ENCODE results near the gene PHC1.
"Not testable (repeated sequence)": the region's sequence is repeated elsewhere in the genome, so short reads cannot be mapped to it uniquely, and the experiment has no call there.

Gene PHC1

GRCh38 chr12:8894986-8895385, 19.3 kb upstream of the PHC1 start:
- Histone ChIP-seq H3K27ac (ENCODE audit: low read depth, low read length) (no peak overlapping the region), H3K4me3 (ENCODE audit: low read length) (no peak overlapping the region), H3K36me3 (ENCODE audit: control insufficient read depth, insufficient read depth, low read length) (no peaks in the 10 kb centered on the region), H3K9ac (ENCODE audit: low read length) (no peak overlapping the region), H3K4me1 (ENCODE audit: control insufficient read depth, insufficient read depth, low read length) (no peaks in the 10 kb centered on the region), H3K27me3 (ENCODE audit: control insufficient read depth, insufficient read depth, low read length) (no peaks in the 10 kb centered on the region)

GRCh38 chr12:8897081-8897480, 17.2 kb upstream of the PHC1 start:
- Histone ChIP-seq H3K36me3 (ENCODE audit: control insufficient read depth, insufficient read depth, low read length) (no peaks in the 10 kb centered on the region), H3K4me3 (ENCODE audit: low read length) (no peak overlapping the region), H3K27me3 (ENCODE audit: control insufficient read depth, insufficient read depth, low read length) (no peaks in the 10 kb centered on the region), H3K9ac (ENCODE audit: low read length) (no peak overlapping the region), H3K4me1 (ENCODE audit: control insufficient read depth, insufficient read depth, low read length) (no peaks in the 10 kb centered on the region), H3K27ac (ENCODE audit: low read depth, low read length) (no peak overlapping the region)

GRCh38 chr12:8899830-8900229, 14.5 kb upstream of the PHC1 start:
- Histone ChIP-seq H3K27me3 (ENCODE audit: control insufficient read depth, insufficient read depth, low read length) (no peaks in the 10 kb centered on the region), H3K27ac (ENCODE audit: low read depth, low read length) (no peak overlapping the region), H3K9ac (ENCODE audit: low read length) (no peak overlapping the region), H3K4me3 (ENCODE audit: low read length) (no peak overlapping the region), H3K36me3 (ENCODE audit: control insufficient read depth, insufficient read depth, low read length) (no peaks in the 10 kb centered on the region), H3K4me1 (ENCODE audit: control insufficient read depth, insufficient read depth, low read length) (no peaks in the 10 kb centered on the region)

GRCh38 chr12:8902703-8903102, 11.6 kb upstream of the PHC1 start:
- H3K36me3 ChIP-seq (ENCODE audit: control insufficient read depth, insufficient read depth, low read length); H3K27me3 ChIP-seq (ENCODE audit: control insufficient read depth, insufficient read depth, low read length); H3K9ac ChIP-seq (ENCODE audit: low read length); H3K4me1 ChIP-seq (ENCODE audit: control insufficient read depth, insufficient read depth, low read length); H3K4me3 ChIP-seq (ENCODE audit: low read length); H3K27ac ChIP-seq (ENCODE audit: low read depth, low read length): not testable (repeated sequence)

- Histone ChIP-seq H3K27ac (ENCODE audit: low read depth, low read length) (no peak overlapping the region), H3K4me1 (ENCODE audit: control insufficient read depth, insufficient read depth, low read length) (peaks cover 3% of the 10 kb centered on the region), H3K4me3 (ENCODE audit: low read length) (no peak overlapping the region), H3K27me3 (ENCODE audit: control insufficient read depth, insufficient read depth, low read length) (no peaks in the 10 kb centered on the region), H3K36me3 (ENCODE audit: control insufficient read depth, insufficient read depth, low read length) (no peaks in the 10 kb centered on the region), H3K9ac (ENCODE audit: low read length) (no peak overlapping the region)
Measured at GRCh38 chr12:8903646-8904045, 10.7 kb upstream of the PHC1 start.

GRCh38 chr12:8904665-8905064, 9.6 kb upstream of the PHC1 start:
- Histone ChIP-seq H3K4me1 (ENCODE audit: control insufficient read depth, insufficient read depth, low read length) (peaks cover 3% of the 10 kb centered on the region), H3K9ac (ENCODE audit: low read length) (no peak overlapping the region), H3K36me3 (ENCODE audit: control insufficient read depth, insufficient read depth, low read length) (no peaks in the 10 kb centered on the region), H3K27ac (ENCODE audit: low read depth, low read length) (no peak overlapping the region), H3K27me3 (ENCODE audit: control insufficient read depth, insufficient read depth, low read length) (no peaks in the 10 kb centered on the region), H3K4me3 (ENCODE audit: low read length) (no peak overlapping the region)

- Histone ChIP-seq H3K27me3 (ENCODE audit: control insufficient read depth, insufficient read depth, low read length) (no peaks in the 10 kb centered on the region), H3K4me1 (ENCODE audit: control insufficient read depth, insufficient read depth, low read length) (peaks cover 3% of the 10 kb centered on the region), H3K4me3 (ENCODE audit: low read length) (no peak overlapping the region), H3K9ac (ENCODE audit: low read length) (no peak overlapping the region), H3K36me3 (ENCODE audit: control insufficient read depth, insufficient read depth, low read length) (no peaks in the 10 kb centered on the region), H3K27ac (ENCODE audit: low read depth, low read length) (no peak overlapping the region)
Measured at GRCh38 chr12:8905546-8905945, 8.8 kb upstream of the PHC1 start.

GRCh38 chr12:8906266-8907180, 7.8 kb upstream of the PHC1 start:
- peaks cover 3% of the 10 kb centered on the region for H3K4me1 ChIP-seq (ENCODE audit: control insufficient read depth, insufficient read depth, low read length)
- no peak overlapping the region for H3K4me3 ChIP-seq (ENCODE audit: low read length)
- H3K9ac ChIP-seq (ENCODE audit: low read length), result no peak overlapping the region
- H3K27me3 ChIP-seq (ENCODE audit: control insufficient read depth, insufficient read depth, low read length), result no peaks in the 10 kb centered on the region
- no peak overlapping the region for H3K27ac ChIP-seq (ENCODE audit: low read depth, low read length)
- no peaks in the 10 kb centered on the region for H3K36me3 ChIP-seq (ENCODE audit: control insufficient read depth, insufficient read depth, low read length)

- Histone ChIP-seq H3K27me3 (ENCODE audit: control insufficient read depth, insufficient read depth, low read length) (no peaks in the 10 kb centered on the region), H3K36me3 (ENCODE audit: control insufficient read depth, insufficient read depth, low read length) (no peaks in the 10 kb centered on the region), H3K9ac (ENCODE audit: low read length) (no peak overlapping the region), H3K4me3 (ENCODE audit: low read length) (no peak overlapping the region), H3K27ac (ENCODE audit: low read depth, low read length) (no peak overlapping the region), H3K4me1 (ENCODE audit: control insufficient read depth, insufficient read depth, low read length) (peaks cover 3% of the 10 kb centered on the region)
Measured at GRCh38 chr12:8907513-8907912, 6.8 kb upstream of the PHC1 start.

GRCh38 chr12:8909752-8910151, 4.6 kb upstream of the PHC1 start:
- Histone ChIP-seq H3K36me3 (ENCODE audit: control insufficient read depth, insufficient read depth, low read length) (no peaks in the 10 kb centered on the region), H3K27ac (ENCODE audit: low read depth, low read length) (no peak overlapping the region), H3K9ac (ENCODE audit: low read length) (no peak overlapping the region), H3K4me1 (ENCODE audit: control insufficient read depth, insufficient read depth, low read length) (peaks cover 5% of the 10 kb centered on the region), H3K27me3 (ENCODE audit: control insufficient read depth, insufficient read depth, low read length) (no peaks in the 10 kb centered on the region), H3K4me3 (ENCODE audit: low read length) (no peak overlapping the region)

- H3K27ac ChIP-seq (ENCODE audit: low read depth, low read length), result no peak overlapping the region
- no peak overlapping the region for H3K9ac ChIP-seq (ENCODE audit: low read length)
- H3K36me3 ChIP-seq (ENCODE audit: control insufficient read depth, insufficient read depth, low read length), result no peaks in the 10 kb centered on the region
- H3K27me3 ChIP-seq (ENCODE audit: control insufficient read depth, insufficient read depth, low read length), result no peaks in the 10 kb centered on the region
- peaks cover 7% of the 10 kb centered on the region for H3K4me1 ChIP-seq (ENCODE audit: control insufficient read depth, insufficient read depth, low read length)
- no peak overlapping the region for H3K4me3 ChIP-seq (ENCODE audit: low read length)
Measured at GRCh38 chr12:8911606-8912268, 2.6 kb upstream of the PHC1 start.

GRCh38 chr12:8912914-8913313, 1.4 kb upstream of the PHC1 start:
- Histone ChIP-seq H3K27ac (ENCODE audit: low read depth, low read length) (peak overlapping the region; percentile 95), H3K4me3 (ENCODE audit: low read length) (no peak overlapping the region), H3K27me3 (ENCODE audit: control insufficient read depth, insufficient read depth, low read length) (no peaks in the 10 kb centered on the region), H3K9ac (ENCODE audit: low read length) (no peak overlapping the region), H3K4me1 (ENCODE audit: control insufficient read depth, insufficient read depth, low read length) (peaks cover 7% of the 10 kb centered on the region), H3K36me3 (ENCODE audit: control insufficient read depth, insufficient read depth, low read length) (no peaks in the 10 kb centered on the region)

GRCh38 chr12:8913702-8914032, 642 bp upstream of the PHC1 start:
- Histone ChIP-seq H3K4me1 (ENCODE audit: control insufficient read depth, insufficient read depth, low read length) (peaks cover 7% of the 10 kb centered on the region), H3K27ac (ENCODE audit: low read depth, low read length) (peak overlapping the region; percentile 95), H3K9ac (ENCODE audit: low read length) (peak overlapping the region; percentile 43), H3K36me3 (ENCODE audit: control insufficient read depth, insufficient read depth, low read length) (no peaks in the 10 kb centered on the region), H3K27me3 (ENCODE audit: control insufficient read depth, insufficient read depth, low read length) (no peaks in the 10 kb centered on the region), H3K4me3 (ENCODE audit: low read length) (peak overlapping the region; percentile 88)
